GM19099 (cell line): ENCODE data around the gene ODC1.

Source experiments
- POLR2A ChIP-seq: IDR thresholded peaks from 3 replicates; pipeline ENCODE4 v1.6.1; 2011; ENCODE audit warnings: low read depth; ENCODE audit not compliant: insufficient read length; ENCODE audit errors: extremely low read depth

ODC1 gene

DNA sequence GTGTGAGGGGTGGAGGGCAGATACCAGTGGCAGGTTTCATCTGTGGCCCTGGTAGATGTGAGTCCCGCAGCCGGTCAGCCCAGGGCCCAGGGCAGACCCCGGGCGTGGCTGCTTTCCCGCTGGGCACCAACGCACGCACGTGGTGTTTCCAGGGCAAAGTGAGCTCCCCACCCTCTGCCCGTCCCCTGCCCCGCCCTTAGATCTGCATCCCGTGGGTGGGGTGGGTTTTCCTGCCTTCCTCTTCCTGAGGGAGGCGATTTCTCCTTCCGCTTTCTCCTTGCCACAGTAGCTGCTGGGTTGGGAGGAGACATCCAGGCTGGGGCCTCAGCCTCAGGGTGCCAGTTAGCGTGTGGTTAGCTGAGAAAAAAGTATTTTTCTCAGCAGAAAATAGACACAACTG lies 49.6 kb downstream of the ODC1 start:
- TF ChIP-seq POLR2A = no peak

DNA sequence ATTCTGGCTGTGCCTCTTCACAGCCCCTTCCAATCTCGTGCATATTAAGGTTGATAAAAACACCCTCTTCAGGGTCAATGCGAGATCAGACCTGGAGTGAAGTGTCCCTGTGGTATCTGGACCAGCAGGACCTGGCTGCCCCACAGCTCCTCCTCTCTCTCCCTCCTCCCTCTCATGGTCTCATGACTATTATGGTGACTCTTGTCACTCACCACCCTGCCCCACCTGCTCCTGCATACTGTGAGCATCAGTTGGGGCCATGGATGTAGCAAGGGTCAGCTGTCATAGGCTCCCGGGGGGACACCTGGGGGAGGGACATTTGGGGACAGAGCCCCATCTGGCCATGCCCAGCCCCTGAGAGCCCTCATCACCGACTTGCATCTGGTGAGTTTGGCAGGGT lies 50.2 kb downstream of the ODC1 start:
- TF ChIP-seq POLR2A = no peak

- no peak for TF ChIP-seq POLR2A
These were observed 50.7 kb downstream of the ODC1 start for GRCh38 chr2:10397297-10397875.

- TF ChIP-seq POLR2A = no peak
These were observed 51.7 kb downstream of the ODC1 start for GRCh38 chr2:10396464-10396863.

- TF ChIP-seq POLR2A = no peak
These were observed 52.2 kb downstream of the ODC1 start for GRCh38 chr2:10395893-10396292.

- no peak for TF ChIP-seq POLR2A
These were observed 54.5 kb downstream of the ODC1 start for GRCh38 chr2:10393640-10393982.

- no peak for TF ChIP-seq POLR2A
These were observed 55.0 kb downstream of the ODC1 start for GRCh38 chr2:10392951-10393639.

GRCh38 chr2:10392548-10392947 lies 55.6 kb downstream of the ODC1 start:
- TF ChIP-seq POLR2A = no peak

DNA sequence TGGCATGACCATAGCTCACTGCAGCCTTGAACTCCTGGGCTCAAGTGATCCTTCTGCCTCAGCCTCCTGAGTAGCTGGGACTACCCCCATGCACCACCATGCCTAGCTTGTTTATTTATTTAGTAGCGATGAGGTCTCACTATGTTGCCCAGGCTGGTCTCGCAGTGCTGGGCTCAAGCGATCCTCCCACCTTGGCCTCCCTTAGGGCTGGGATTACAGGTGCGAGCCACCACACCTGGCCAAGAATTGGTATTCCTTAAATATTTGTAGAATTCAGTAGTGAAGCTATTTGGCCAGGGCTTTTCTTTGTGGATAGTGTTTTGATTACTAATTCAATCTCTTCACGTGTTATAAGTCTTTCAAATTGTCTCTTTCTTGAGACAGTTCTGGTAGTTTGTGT lies 56.0 kb downstream of the ODC1 start:
- TF ChIP-seq POLR2A = no peak

GRCh38 chr2:10390369-10390801 lies 57.7 kb downstream of the ODC1 start:
- TF ChIP-seq POLR2A = no peak
